Testis (tissue), 2 donors: Measurements from ENCODE around the gene SENP7.

Source experiments
- POLR2A ChIP-seq: fragments of 450-650 bp; IDR thresholded peaks from one replicate; pipeline ENCODE4 v1.6.1; 2017; ENCODE audit warnings: antibody characterized with exemption, mild to moderate bottlenecking, moderate library complexity
- TF ChIP-seq, protein P1 (sequence below), 3 experiments: fragments of 450-650 bp in 2 of 3; fragments of 200-600 bp in 1 of 3; sonication (generic) in 1 of 3; IDR thresholded peaks; one replicate each; pipeline ENCODE4 v1.5.1; 2016 to 2019; ENCODE audit warnings: antibody characterized with exemption in 3 of 3, mild to moderate bottlenecking in 2 of 3, moderate library complexity in 1 of 3

DNA sequence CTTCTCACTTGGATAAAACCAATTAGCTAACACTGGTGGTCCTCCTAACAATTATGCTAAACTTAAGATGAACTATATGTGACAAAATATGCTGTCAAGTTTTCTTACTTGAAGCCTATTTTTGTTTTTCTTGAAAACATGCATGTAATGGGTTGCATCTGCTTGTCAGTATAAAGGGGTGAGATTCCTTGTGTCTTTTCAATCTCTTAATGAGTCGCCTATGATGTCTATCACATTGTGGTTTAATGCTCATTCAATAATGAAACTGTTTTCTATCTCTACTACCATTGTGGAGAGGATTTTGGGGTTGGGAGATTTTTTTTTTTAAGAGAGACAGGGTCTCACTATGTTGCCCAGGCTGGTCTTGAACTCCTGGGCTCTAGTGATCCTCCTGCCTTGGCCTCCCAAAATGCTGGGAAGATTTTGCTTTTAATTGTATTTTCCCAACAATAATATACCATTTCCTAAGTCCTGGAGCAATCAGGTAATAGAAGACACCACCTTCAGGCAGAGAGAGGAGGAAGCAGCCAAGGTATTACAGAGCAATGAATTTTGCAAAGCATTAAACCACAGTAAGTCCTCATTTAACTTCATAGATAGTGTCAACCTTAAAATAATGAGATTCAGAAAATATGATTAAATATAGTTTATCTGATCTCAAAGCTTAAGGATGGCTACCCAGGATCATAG, 31.3 kb upstream of the SENP7 start:
- TF ChIP-seq, protein P1, sequence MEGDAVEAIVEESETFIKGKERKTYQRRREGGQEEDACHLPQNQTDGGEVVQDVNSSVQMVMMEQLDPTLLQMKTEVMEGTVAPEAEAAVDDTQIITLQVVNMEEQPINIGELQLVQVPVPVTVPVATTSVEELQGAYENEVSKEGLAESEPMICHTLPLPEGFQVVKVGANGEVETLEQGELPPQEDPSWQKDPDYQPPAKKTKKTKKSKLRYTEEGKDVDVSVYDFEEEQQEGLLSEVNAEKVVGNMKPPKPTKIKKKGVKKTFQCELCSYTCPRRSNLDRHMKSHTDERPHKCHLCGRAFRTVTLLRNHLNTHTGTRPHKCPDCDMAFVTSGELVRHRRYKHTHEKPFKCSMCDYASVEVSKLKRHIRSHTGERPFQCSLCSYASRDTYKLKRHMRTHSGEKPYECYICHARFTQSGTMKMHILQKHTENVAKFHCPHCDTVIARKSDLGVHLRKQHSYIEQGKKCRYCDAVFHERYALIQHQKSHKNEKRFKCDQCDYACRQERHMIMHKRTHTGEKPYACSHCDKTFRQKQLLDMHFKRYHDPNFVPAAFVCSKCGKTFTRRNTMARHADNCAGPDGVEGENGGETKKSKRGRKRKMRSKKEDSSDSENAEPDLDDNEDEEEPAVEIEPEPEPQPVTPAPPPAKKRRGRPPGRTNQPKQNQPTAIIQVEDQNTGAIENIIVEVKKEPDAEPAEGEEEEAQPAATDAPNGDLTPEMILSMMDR (IDR thresholded peaks at IDR 0.05), result no peak
- no peak for TF ChIP-seq POLR2A
